Stimulated activated CD4-positive, alpha-beta T cell treated with anti-CD3 and anti-CD28 coated beads, Interleukin-2, amount 100 ng/mL, for 4 hours (primary cell): ENCODE measurements around the gene SMS.

Source experiments
- DNase-seq: peaks from one replicate; pipeline ENCODE4 v3.0.0-alpha.2; 2020; ENCODE audit warnings: low read depth

SMS gene

GRCh38 chrX:22039541-22039940 is 99.0 kb downstream of the SMS start:
- no peak for DNase-seq

DNA sequence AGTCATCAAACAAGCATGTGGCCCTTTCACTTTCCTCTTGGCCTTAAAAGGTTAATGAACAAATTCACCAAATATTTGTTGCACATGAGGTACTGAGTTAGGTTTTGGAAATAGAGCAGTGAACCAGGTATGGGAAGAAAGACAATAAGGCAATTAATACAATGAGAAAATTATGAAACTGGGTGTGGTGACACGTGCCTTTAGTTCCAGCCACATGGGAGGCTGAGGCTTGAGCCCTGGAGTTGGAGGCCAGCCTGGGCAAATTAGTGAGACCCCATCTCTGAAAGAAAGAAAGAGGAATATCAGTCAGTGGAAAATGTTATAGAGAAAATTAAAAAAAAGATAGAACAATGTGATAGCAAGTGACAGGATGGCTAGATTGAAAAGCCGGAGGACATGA is 99.7 kb downstream of the SMS start:
- no peak for DNase-seq

GRCh38 chrX:22041907-22042530 is 101.5 kb downstream of the SMS start:
- DNase-seq = no peak

GRCh38 chrX:22043872-22044271 is 103.4 kb downstream of the SMS start:
- no peak for DNase-seq
